ENCODE data around the gene COX19.
"Not testable (repeated sequence)": the region's sequence is repeated elsewhere in the genome, so short reads cannot be mapped to it uniquely, and the experiment has no call there.

Gene COX19

DNA sequence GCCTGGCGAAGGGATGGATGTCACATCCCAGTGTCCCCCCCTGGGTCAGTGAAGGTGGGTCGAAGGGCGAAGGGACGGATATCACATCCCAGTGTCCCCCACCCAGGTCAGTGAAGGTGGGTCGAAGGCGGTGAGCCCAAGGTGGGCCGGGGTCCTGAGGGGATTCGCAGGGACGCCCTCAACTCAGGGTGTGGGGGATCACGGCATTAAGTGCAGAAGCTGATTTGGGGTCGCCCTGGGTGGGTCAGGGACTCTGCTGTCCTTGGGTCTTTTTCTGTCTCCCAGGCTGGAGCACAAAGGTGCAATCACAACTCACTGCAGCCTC is 42.7 kb downstream of the COX19 start:
- H3K27me3 Mint-ChIP-seq, result no peaks in the 10 kb centered on the region
- peaks cover 19% of the 10 kb centered on the region for H3K36me3 Mint-ChIP-seq (ENCODE audit: insufficient read depth)
- H3K4me1 Mint-ChIP-seq, result peaks cover 31% of the 10 kb centered on the region
- no peak overlapping the region for H3K4me3 Mint-ChIP-seq
- H3K9me3 Mint-ChIP-seq, result no peaks in the 10 kb centered on the region
- ATAC-seq (replicated peaks; ENCODE audit: extremely low read depth, poor library complexity, severe bottlenecking), result no peak
- no peak for DNase-seq (ENCODE audit: low spot score in 2 of 2)
- no peak overlapping the region for H3K27ac Mint-ChIP-seq (ENCODE audit: low read depth)

DNA sequence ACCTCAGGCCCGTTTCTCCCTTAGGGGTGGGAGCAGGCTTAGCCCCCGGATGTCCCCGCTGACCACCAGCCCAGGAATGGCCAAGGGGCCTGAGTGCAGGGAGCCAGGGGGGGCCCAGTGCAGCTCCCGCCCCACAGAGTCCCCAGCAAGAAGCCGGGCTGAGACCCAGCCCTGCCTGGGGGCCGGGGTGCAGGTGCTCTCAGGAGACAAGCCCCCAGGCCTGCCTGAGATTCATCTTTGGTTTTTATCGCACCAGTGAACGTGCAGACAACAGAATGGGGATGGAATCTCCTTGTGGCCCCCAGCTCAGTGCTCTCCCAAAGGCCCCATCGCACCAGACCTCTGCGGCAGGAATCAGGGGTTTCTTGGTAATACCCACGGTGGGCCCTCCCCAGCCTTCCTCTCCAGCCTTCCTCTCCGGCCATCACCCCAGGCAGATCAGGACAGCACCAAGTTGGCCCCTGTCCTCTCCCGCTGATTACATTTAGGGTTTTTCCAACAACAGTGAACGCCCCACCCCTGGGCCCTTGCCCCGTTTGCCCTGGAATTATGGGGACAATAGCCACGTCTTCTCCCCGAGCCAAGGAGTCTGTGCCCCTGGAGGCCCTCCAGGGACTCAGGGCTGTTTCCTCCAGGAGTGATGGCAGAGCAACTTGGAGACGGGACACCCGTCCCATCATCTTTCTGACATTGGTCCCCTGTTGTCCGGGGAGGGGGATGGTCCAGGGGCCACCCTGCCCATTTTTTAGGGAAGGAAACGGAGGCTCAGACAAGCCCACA is 43.3 kb downstream of the COX19 start:
- no peak for ATAC-seq (replicated peaks; ENCODE audit: extremely low read depth, poor library complexity, severe bottlenecking)
- peaks cover 37% of the 10 kb centered on the region for H3K4me1 Mint-ChIP-seq
- H3K36me3 Mint-ChIP-seq (ENCODE audit: insufficient read depth), result peaks cover 19% of the 10 kb centered on the region

DNA sequence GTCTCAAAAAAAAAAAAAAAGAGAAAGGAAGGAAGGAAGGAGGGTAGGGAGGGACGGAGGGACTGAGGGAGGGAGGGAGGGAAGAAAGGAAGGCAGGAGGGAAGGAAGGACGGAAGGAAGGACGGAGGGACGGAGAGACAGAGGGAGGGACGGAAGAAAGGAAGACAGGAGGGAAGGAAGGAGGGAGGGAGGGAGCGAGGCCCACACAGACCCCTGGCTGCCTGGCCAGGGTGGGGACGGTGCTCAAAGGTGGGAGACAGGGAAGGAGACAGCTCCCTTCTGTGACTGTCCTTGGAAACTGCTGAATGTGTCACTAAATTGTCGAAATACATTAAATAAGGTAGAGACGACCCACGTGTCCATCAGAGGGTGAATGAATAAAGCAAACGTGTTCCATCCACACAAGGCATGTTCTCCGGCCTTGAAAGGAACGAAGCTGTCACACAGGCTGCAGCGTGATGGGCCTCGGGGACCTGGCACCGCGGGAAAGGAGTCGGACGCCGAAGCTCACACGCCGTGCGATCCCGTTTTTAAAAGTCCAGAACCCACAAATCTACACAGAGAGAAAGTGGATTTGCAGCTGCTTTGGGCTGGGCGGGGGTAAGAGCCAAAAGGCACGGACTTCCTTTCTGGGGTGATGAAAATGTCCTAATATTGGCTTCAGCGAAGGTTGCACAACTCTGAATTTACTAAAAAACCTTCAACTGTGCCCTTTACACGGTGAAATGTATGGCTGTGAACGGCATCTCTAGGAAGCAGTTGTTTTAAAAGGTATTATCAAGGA is 44.2 kb downstream of the COX19 start:
- no peaks in the 10 kb centered on the region for H3K27me3 Mint-ChIP-seq
- ATAC-seq (replicated peaks; ENCODE audit: extremely low read depth, poor library complexity, severe bottlenecking), result no peak
- peak overlapping the region; percentile 87 for H3K27ac Mint-ChIP-seq (ENCODE audit: low read depth)
- H3K36me3 Mint-ChIP-seq (ENCODE audit: insufficient read depth), result peaks cover 19% of the 10 kb centered on the region
- DNase-seq (ENCODE audit: low spot score in 2 of 2), result no peak
- no peak overlapping the region for H3K4me3 Mint-ChIP-seq
- peaks cover 34% of the 10 kb centered on the region for H3K4me1 Mint-ChIP-seq
- H3K9me3 Mint-ChIP-seq, result no peaks in the 10 kb centered on the region

More for the DNA sequence above, 43.3 kb downstream of the COX19 start:
- no peak overlapping the region for H3K4me3 Mint-ChIP-seq
- no peak for DNase-seq (ENCODE audit: low spot score in 2 of 2)
- H3K27me3 Mint-ChIP-seq, result no peaks in the 10 kb centered on the region
- H3K9me3 Mint-ChIP-seq, result no peaks in the 10 kb centered on the region
- no peak overlapping the region for H3K27ac Mint-ChIP-seq (ENCODE audit: low read depth)

DNA sequence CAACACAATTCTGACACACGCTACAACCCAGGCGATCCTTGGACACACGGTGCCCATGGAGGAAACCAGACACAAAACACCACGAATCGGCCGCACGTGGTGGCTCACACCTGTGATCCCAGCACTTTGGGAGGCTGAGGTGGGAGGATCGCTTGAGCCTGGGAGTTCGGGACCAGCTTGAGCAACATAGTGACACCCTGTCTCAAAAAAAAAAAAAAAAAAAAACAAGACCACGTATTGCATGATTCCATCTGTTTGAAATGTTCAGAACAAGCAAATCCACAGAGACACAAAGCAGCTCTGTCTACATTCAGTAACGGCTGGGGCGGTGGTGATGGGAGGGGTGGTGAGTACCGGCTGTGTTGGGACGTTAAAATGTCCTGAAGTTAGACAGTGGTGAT is 46.0 kb downstream of the COX19 start:
- Mint-ChIP-seq H3K27ac (ENCODE audit: low read depth) (peak overlapping the region; percentile 87), H3K4me1 (peaks cover 38% of the 10 kb centered on the region)

DNA sequence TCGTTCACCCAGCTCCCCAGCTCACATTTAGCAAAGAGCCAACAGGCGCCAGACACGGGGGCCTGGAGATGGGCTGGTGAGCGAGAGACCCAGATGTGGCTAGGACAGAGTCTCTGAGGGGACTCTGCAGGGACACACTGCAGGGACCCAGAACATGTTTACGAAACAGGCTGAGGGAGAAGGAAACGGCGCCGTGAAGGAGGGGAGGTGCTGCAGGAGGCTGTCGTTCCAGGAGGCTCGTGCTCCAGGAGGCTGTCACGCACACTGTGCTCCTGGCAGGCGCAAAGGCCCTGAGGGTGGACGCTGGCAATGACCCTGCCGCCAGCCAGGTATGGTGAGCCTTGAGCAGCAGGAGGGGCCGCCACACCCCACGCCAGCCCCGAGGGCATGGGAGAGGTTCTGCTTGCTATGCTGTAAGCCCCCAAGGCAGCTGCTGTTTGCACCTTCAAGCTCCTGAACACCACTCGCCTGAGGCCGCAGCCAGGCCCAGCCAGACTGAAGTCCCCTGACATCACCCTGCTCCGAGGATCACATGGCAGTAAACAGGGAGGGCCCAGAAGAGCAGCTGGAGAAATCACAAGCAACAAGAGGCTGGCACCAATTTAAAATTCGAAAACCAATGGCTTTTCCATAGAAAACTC is 48.2 kb downstream of the COX19 start:
- ATAC-seq (replicated peaks; ENCODE audit: extremely low read depth, poor library complexity, severe bottlenecking), result no peak
- Mint-ChIP-seq H3K4me3 (no peak overlapping the region), H3K27ac (ENCODE audit: low read depth) (peak overlapping the region; percentile 97), H3K9me3 (no peaks in the 10 kb centered on the region), H3K4me1 (peaks cover 53% of the 10 kb centered on the region), H3K36me3 (ENCODE audit: insufficient read depth) (peaks cover 31% of the 10 kb centered on the region), H3K27me3 (no peaks in the 10 kb centered on the region)
- DNase-seq (ENCODE audit: low spot score in 2 of 2), result no peak

More for the DNA sequence above, 46.0 kb downstream of the COX19 start:
- Mint-ChIP-seq H3K4me3 (peak overlapping the region; percentile 39), H3K36me3 (ENCODE audit: insufficient read depth) (peaks cover 24% of the 10 kb centered on the region), H3K9me3 (no peaks in the 10 kb centered on the region), H3K27me3 (no peaks in the 10 kb centered on the region)
- DNase-seq (ENCODE audit: low spot score in 2 of 2), result no peak
- ATAC-seq (replicated peaks; ENCODE audit: extremely low read depth, poor library complexity, severe bottlenecking), result no peak

DNA sequence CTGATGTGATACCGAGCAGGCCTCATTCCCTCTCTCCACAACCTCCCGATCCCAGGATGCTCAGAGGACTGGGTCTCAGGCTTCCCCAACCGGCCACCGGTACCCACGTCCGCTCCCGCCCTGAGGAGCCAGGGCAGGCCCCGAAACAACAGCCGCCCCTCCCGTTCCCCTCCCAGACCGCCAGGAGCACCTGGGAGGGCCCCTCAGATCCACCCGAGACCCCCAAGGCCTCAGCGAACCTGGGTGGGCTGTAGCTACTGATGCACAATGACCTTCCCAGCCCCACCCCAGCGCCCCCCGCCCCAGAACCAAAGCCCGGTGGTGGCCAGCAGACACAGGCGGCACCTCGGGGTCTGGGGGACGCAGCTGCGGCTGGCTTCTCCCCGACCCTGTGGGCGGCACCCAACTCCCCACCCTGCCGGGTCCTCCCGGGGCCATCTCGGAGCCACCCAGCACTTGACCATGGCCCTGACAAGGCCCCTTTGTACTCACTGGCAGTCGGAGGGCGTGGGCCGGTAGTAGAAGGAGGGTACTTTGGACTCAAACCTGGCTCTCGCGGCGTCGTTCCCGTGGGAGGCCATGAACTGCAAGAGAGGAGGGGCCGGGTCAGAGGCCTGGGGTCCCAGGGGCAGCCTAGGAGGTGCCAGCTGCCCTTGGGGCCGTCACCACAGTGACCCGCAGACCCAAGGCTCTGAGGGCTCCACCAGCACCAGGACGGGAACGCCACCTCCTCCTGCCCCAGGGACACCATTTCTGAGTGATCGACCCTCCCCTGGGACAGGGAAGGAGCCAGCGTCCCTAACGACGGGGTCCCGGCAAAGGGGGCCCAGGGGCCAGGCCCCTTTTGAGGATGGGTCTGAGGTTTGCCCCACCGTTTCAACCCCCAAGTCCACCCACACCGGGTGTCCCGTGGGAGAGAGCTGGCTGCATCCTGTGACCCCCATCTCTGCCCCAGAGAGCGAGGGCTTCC is 49.0 kb downstream of the COX19 start:
- H3K4me3 Mint-ChIP-seq, result peak overlapping the region; percentile 83
- peaks cover 56% of the 10 kb centered on the region for H3K4me1 Mint-ChIP-seq
- H3K36me3 Mint-ChIP-seq (ENCODE audit: insufficient read depth), result peaks cover 31% of the 10 kb centered on the region
- H3K27me3 Mint-ChIP-seq, result no peaks in the 10 kb centered on the region
- H3K9me3 Mint-ChIP-seq, result no peaks in the 10 kb centered on the region
- no peak for ATAC-seq (replicated peaks; ENCODE audit: extremely low read depth, poor library complexity, severe bottlenecking)
- DNase-seq (ENCODE audit: low spot score in 2 of 2), result no peak
- H3K27ac Mint-ChIP-seq (ENCODE audit: low read depth), result peak overlapping the region; percentile 97

DNA sequence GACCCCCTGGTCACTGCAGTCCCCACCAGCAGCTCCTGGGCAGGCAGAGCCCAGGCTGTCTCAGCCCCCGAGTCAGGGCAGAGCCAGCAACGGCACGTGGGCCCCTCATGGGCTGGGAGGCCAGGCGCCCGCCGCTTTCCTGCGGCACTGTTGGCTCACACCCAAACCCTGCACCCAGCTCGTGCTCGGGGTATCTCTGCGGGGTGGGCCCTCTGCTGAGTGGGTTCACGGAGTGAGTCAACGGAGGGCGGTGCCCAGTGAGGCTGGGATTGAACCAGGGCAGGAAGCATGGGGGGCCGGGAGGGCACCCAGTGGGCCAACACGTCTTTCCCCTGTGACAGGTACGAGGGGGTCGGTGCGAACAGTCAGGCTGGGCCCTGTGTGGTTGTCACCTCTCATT is 49.7 kb downstream of the COX19 start:
- H3K27me3 Mint-ChIP-seq, result no peaks in the 10 kb centered on the region
- peak overlapping the region; percentile 83 for H3K4me3 Mint-ChIP-seq
- no peaks in the 10 kb centered on the region for H3K9me3 Mint-ChIP-seq
- H3K4me1 Mint-ChIP-seq, result peaks cover 63% of the 10 kb centered on the region
- H3K27ac Mint-ChIP-seq (ENCODE audit: low read depth), result peak overlapping the region; percentile 97
- DNase-seq (ENCODE audit: low spot score in 2 of 2) (peak; percentile 60 to 84), ATAC-seq (replicated peaks; ENCODE audit: extremely low read depth, poor library complexity, severe bottlenecking) (peak; percentile 52)
- H3K36me3 Mint-ChIP-seq (ENCODE audit: insufficient read depth), result peaks cover 34% of the 10 kb centered on the region

DNA sequence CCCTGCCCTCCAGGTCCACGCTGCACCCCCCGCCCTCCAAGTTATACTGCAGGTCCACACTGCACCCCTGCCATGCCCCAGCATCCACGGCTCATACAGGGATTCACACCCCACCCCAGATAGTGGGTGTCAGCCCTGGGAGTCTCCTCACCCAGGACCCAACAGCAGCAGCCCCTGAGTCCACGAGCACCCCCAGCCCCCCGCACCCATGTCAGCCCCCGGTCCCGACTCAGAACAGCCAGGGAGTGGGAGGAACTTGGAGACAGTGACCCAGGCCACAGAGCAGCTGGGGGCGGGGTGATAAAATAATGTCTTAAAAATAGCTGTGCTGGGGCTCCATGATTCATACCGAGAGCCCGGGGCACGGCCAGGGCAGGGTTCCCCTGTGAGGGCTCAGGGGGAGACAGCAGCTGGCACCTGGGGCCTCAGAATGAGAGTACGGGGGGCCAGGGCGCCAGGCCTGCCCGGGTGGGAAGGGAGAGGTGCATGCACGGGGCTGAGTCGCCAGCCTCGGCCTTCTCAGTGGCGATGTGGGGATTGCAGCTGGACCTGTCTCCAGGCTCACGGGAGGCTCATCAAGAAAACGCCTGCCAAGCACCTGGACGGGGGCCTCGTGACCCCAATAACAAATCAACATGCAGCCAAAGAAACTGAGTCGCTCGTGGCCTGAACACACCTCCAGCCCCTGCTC is 50.7 kb downstream of the COX19 start:
- no peak for ATAC-seq (replicated peaks; ENCODE audit: extremely low read depth, poor library complexity, severe bottlenecking)
- H3K4me1 Mint-ChIP-seq, result peaks cover 57% of the 10 kb centered on the region
- no peaks in the 10 kb centered on the region for H3K27me3 Mint-ChIP-seq
- peak overlapping the region; percentile 83 for H3K4me3 Mint-ChIP-seq
- H3K36me3 Mint-ChIP-seq (ENCODE audit: insufficient read depth), result peaks cover 30% of the 10 kb centered on the region
- no peak for DNase-seq (ENCODE audit: low spot score in 2 of 2)
- H3K9me3 Mint-ChIP-seq, result no peaks in the 10 kb centered on the region
- H3K27ac Mint-ChIP-seq (ENCODE audit: low read depth), result peak overlapping the region; percentile 97

DNA sequence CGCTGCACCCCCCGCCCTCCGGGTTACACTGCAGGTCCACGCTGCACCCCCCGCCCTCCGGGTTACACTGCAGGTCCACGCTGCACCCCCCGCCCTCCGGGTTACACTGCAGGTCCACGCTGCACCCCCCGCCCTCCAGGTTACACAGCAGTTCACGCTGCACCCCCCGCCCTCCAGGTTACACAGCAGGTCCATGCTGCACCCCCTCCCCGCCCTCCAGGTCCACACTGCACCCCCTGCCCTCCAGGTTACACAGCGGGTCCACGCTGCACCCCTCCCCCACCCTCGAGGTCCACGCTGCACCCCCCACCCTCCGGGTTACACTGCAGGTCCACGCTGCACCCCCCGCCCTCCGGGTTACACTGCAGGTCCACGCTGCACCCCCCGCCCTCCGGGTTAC is 51.3 kb downstream of the COX19 start:
- Mint-ChIP-seq H3K4me3 (peak overlapping the region; percentile 83), H3K4me1 (peaks cover 56% of the 10 kb centered on the region), H3K27ac (ENCODE audit: low read depth) (peak overlapping the region; percentile 97), H3K36me3 (ENCODE audit: insufficient read depth) (peaks cover 27% of the 10 kb centered on the region)
- H3K9me3 Mint-ChIP-seq; H3K27me3 Mint-ChIP-seq; ATAC-seq (replicated peaks; ENCODE audit: extremely low read depth, poor library complexity, severe bottlenecking); DNase-seq (ENCODE audit: low spot score in 2 of 2): not testable (repeated sequence)

DNA sequence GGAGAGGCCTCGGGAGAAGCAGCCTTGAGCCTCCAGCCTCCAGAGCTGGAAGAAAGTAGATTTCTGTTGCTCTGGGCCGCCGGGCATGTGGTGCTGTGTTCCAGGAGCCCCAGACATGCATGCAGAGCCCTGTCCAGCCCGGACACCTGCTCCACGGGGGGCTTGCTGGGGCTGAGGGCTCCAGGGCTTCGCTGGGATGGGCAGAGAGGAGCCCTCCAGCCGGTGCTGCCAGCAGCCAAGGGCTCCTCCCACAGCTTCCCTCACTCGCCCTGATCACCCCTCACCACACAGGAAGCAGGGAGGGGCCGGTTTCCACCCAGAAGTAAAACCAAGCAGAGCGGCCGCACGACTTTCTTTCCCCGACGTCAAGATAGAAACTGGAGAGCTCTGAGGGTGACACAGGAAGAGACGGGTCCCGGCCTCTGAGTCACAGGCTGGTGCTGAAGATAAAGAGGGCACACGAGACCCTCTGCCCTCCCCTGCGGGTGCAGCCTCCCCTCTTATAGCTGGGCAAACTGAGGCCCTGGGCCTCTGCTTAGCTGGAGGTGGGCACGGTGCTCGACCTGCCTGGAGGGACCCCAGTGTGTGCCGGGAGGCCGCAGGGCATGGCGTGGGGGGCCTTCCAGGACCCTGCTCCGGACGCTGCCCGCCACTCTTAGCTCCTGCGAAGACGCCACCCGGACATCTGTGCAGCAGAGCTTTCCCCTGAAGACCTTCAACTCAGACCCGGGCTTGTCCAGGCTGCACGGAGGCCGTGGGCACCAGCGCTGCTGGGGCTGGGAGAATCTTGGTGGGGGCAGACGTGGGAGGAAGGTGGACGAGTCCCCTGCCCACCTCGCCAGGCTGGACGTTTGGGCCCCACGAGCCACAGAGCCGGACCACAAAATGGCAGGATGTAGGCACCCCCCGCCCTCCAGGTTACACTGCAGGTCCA is 52.0 kb downstream of the COX19 start:
- peak; percentile 78 to 92 for DNase-seq (ENCODE audit: low spot score in 2 of 2)
- peaks cover 24% of the 10 kb centered on the region for H3K36me3 Mint-ChIP-seq (ENCODE audit: insufficient read depth)
- no peaks in the 10 kb centered on the region for H3K9me3 Mint-ChIP-seq
- no peaks in the 10 kb centered on the region for H3K27me3 Mint-ChIP-seq
- H3K4me1 Mint-ChIP-seq, result peaks cover 50% of the 10 kb centered on the region
- ATAC-seq (replicated peaks; ENCODE audit: extremely low read depth, poor library complexity, severe bottlenecking), result peak; percentile 86
- H3K4me3 Mint-ChIP-seq, result peak overlapping the region; percentile 83
- peak overlapping the region; percentile 97 for H3K27ac Mint-ChIP-seq (ENCODE audit: low read depth)

Data from central memory CD8-positive, alpha-beta T cell (primary cell).